ENCODE data around the gene ZCCHC13.
"Not testable (repeated sequence)": the region's sequence is repeated elsewhere in the genome, so short reads cannot be mapped to it uniquely, and the experiment has no call there.

The ZCCHC13 gene

DNA sequence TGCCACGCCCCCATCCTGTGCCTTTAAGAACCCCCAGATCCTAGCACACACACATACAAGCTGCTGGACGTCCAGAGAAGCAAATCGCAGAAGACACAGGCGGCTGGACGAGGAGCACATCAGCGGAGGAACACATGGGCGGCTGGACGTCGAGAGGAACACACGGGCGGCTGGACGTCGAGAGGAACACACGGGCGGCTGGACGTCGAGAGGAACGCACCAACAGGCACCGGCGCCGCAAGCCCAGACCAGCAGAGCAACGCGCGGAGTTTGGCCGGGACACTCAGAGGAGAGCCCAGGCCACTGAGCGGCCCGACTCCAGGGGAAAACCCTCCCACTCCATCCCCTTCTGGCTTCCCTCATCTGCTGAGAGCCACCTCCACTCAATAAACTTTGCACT lies 17.2 kb downstream of the ZCCHC13 start:
- DNase-seq (ENCODE audit: low read depth in 2 of 2): no peak

DNA sequence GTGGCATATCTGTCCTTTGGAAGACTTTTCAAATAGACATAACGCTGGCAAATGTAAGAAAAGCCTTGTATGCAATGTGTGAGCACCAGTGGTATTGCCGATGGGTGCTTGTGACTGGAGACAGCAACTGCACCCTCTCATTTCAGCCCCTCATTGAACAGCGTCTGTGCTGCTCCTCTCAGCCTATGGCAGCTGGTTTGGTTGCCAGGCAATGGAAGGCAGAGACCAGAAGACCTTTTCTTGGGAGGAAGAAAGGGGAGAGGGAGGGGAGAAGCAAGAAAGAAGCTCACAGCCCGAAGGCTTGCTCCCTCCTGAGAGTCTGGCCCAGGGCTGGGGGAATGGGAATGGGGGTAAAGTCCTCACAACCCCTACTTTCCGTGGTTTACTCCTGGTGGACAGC lies 20.2 kb downstream of the ZCCHC13 start:
- no peak for DNase-seq (ENCODE audit: low read depth in 2 of 2)

DNA sequence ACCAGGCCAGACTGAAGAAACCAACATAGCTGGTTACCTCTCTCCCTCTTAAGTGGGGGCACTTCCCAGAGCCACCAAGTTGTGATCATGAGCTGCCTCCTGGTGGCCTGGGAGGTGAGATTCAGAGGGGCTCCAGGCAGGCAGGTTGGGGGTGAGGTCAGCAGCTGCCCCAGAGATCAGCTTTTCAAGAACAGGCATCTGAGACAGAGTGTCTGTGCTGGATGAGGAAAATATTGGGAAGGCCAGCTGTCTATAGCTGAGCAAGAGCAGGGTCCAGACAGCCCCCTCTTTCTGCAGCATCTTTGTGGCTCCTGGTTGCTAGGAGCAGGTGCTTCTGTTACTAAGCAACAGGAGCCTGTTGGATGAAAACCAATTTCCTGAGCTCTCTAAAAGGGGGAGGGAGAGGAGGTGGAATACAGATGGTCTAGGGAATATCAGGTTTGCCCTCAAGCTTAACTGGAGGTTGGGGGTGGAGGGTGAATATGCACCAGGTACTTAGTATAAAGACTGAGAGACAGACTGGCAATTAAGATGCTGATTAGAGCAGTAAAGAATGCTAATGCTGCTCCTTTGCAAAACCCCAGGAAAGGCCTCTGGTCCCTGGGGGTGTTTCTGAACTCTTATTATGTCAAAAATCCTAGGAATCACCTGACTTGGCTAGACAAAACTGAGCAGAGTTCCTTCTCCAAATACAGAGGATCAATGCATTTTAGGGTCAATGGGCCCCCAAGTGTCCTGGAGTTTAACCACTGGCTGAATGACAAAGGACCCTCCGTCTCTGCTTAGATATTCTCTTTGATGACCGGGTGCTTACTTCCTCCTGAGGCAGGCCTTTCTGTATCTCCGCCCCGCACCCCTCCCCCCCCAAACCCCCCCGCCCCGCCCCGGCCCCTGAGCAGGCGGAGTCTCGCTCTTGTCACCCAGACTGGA lies 21.4 kb downstream of the ZCCHC13 start:
- DNase-seq (ENCODE audit: low read depth in 2 of 2): no peak

DNA sequence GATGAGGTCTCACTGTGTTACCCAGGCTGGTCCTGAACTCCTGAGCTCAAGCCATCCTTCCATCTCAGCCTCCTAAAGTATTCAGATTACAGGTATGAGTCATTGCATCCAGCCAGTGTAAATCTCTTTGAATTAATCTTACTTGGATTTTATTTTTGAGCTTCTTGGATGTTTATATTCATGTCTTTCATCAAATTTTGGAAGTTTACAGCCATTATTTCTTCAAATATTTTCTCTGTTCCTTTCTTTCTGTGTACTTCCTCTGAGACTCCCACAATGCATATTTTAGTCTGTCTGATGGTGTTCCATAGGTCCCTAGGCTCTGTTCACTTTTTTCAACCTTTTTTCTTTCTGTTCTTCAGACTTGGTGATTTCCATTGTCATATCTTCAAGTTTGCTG lies 34.9 kb downstream of the ZCCHC13 start:
- DNase-seq (ENCODE audit: low read depth in 2 of 2): no peak

DNA sequence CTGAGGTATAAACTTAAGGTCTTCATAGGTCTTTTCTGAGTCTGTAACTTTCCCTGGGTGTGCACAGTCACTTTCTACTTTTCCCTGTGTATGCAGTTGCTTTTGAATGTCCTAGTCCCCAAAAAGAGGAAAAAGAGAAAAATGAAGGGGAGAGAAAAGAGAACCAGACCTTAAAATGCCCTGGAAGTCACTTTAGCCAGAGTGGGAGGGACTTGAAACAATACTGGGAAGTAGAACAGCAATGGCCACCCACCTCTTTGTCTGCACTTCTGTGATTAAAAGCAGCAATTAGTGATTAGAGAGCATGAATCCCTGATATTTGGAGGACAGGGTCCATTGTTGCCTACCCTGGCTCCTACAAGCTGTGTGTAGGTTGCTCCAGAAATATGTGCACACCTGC lies 36.1 kb downstream of the ZCCHC13 start:
- no peak for DNase-seq (ENCODE audit: low read depth in 2 of 2)

DNA sequence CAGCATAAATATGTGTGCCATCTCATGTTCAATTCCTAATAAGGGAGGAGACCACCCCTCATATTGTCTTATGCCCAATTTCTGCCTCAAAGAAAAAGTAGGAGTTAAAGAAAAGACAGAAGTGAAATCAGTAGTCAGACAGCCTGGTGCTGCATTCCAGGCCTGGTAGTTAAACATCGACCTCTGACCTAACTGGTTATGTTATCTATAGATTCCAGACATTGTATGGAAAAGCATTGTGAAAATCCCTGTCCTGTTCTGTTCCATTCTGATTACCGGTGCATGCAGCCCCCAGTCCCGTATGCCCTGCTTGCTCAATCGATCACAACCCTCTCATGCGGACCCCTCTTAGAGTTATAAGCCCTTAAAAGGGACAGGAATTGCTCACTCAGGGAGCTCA lies 38.2 kb downstream of the ZCCHC13 start:
- DNase-seq (ENCODE audit: low read depth in 2 of 2): not testable (repeated sequence)

DNA sequence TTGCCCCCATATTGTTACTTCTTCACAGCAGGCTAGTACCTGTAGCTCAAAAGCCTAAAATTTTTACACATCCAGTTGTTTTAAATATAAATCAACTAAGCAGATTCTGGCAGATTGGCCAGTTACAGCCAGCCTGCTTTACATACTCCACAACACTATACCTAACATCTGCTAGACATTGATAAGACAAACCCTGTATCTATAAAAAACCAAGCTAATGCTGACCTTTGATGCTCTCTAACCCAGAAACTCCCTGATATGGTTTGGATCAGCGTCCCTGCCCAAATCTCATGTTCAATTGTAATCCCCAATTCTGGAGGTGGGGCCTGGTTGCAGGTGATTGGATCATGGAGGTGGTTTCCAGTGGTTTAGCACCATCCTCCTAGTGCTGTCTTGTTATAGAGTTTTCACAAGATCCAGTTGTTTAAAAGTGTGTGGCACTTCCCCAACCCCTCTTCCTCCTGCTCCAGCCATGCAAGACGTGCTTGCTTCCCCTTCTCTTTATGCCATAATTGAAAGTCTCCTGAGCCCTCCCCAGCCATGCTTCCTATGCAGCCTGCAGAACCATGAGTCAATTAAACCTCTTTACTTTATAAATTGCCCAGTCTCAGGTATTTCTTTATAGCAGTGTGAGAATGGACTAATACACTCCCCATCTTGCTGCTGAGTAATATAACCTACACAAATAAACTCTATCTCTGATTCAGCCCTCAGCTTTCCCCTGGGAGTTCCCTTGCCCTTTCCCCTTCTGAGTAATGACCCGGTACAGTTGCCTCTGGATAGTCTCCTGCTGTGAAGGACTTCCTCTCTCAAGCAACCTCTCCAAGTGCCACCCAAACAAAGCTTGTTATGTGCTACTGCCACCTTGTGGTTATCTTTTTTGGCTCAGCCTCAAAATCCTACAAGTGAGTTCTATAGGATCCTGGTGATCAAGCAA lies 39.6 kb downstream of the ZCCHC13 start:
- peak in 1 of 2 donors; percentile 22 for DNase-seq (ENCODE audit: low read depth in 2 of 2)

DNA sequence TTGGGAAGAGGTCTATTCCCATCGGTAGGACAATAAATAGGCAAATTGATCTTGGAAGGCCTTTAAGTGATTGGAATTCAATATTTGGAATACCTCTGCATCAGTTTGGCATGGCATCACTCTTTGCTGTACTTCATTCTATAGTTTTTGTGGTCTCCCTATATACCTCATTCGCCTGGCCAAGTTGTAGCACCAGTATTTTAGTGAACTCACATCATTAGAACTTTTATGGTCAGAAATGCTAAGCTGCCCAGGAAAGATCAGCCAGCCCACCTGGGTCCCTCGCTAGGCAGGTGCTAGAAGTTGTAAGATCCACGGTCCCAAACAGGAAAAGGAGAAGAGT lies 40.3 kb downstream of the ZCCHC13 start:
- no peak for DNase-seq (ENCODE audit: low read depth in 2 of 2)

DNA sequence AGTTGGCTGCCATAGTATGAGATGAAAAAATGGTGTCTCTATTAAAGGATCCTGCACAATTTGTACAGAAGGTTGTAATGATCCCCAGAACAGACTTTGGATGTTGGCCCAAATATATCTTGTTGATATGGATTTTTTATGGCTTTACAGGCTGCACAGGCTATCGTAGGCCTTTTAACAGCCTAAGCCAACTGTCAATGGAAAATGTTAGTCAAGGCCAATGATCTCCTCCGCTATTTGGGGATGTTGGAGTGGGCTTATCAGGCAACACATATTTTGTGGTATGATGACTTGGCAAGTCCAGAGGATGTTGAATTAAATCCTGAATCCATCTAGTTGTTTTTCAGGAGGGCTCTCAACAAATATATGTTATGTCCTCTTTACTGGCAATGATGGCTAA lies 42.1 kb downstream of the ZCCHC13 start:
- DNase-seq (ENCODE audit: low read depth in 2 of 2): no peak

DNA sequence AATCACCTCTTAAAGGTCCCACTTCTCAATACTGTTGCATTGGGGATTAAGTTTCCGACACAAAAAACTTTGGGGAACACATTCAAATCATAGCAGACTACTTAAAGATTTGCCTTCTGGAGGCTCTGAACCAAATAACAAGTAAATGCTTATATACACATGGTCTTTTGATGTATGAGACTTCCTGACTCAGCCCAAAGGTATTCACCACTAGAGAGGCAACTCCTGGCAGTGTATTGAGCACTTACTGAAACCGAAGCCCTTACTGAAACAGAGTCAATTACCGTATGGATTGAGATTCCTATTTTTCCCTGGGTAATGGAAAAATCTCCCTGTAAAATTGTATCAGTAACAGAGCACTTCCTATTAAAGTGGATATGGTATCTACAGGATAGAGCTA lies 45.4 kb downstream of the ZCCHC13 start:
- DNase-seq (ENCODE audit: low read depth in 2 of 2): no peak

DNA sequence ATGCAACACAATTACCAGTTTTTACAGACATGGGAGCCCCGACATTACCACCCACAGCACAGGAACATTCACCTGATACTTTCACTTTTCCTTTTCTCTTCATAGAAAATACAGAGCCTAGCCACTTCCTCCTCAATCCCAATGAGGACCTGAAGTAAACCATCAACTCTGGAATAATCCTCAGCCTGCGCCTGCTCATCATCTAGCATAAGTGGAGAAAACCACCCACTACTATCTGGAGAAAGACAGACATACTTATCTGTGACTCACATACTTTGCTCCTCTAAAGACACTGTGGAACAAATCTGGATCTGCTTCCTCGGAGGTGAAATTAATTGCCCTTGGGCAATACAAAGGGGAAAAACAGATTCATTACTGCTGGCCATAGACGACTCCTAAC lies 47.8 kb downstream of the ZCCHC13 start:
- no peak for DNase-seq (ENCODE audit: low read depth in 2 of 2)

DNA sequence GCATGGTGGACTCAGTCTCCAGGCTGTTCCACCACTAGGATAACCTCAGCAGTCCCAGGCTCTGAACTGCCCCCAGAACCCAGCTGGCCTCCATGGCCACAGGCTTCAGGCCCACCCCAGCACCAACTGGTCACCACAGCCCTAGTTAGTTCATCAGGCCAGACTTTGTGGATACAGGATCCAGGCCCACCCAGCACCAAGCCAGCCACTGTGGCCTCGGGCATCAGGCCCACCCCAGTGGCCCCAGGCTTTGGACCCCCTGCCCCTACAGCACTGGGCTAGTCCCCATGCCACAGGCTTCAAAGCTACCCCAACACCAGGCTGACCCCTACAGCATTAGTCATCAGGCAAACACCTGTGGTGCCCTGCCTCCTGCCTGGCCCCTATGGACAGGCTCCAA lies 50.0 kb downstream of the ZCCHC13 start:
- no peak for DNase-seq (ENCODE audit: low read depth in 2 of 2)
